ENCODE results near the gene TSC1.

TSC1 gene

DNA sequence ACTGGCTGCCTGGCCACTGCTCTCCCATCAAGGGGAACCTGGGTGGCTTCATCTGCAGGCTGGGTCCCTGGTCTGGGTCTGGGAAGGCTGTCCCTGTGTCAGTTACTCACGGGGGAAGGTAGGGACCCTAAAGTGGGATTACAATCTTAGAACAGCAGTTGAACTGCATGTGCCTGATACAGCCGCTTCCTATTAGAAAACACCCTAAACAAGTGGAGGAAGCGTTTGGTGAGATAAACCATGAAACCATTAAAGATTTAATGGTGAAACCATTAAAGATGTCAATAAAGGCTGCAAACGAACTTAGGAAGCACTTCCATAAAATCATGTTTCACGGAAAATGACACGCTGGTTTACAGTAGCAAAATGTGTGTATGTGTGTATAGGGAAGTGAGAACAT, 31.5 kb upstream of the TSC1 start:
- Histone ChIP-seq H3K27me3 (ENCODE audit: low read length) (no peaks in the 10 kb centered on the region), H3F3A (ENCODE audit: insufficient read depth) (no peaks in the 10 kb centered on the region), H4K20me1 (ENCODE audit: low read depth, low read length) (no peaks in the 10 kb centered on the region), H2AFZ (ENCODE audit: low read depth, low read length, severe bottlenecking) (no peak overlapping the region), H3K4me3 (ENCODE audit: insufficient read depth, low read length, poor library complexity, severe bottlenecking) (no peak overlapping the region), H3K4me2 (ENCODE audit: low read depth, low read length, poor library complexity, severe bottlenecking) (no peak overlapping the region), H3K27ac (ENCODE audit: low read depth, low read length) (no peak overlapping the region), H3K9me2 (replicated peaks; ENCODE audit: insufficient read depth, low read length) (no peaks in the 10 kb centered on the region), H3K79me2 (ENCODE audit: insufficient read depth, low read length) (no peaks in the 10 kb centered on the region), H3K9me3 (ENCODE audit: insufficient read depth, low read length) (no peaks in the 10 kb centered on the region), H3K9ac (ENCODE audit: low read length) (no peak overlapping the region), H3K36me3 (ENCODE audit: low read length) (no peaks in the 10 kb centered on the region)
- no peak for TF ChIP-seq EZH2phosphoT487 (conservative IDR thresholded peaks at IDR 0.05; ENCODE audit: low read length)
- TF ChIP-seq, protein P1, sequence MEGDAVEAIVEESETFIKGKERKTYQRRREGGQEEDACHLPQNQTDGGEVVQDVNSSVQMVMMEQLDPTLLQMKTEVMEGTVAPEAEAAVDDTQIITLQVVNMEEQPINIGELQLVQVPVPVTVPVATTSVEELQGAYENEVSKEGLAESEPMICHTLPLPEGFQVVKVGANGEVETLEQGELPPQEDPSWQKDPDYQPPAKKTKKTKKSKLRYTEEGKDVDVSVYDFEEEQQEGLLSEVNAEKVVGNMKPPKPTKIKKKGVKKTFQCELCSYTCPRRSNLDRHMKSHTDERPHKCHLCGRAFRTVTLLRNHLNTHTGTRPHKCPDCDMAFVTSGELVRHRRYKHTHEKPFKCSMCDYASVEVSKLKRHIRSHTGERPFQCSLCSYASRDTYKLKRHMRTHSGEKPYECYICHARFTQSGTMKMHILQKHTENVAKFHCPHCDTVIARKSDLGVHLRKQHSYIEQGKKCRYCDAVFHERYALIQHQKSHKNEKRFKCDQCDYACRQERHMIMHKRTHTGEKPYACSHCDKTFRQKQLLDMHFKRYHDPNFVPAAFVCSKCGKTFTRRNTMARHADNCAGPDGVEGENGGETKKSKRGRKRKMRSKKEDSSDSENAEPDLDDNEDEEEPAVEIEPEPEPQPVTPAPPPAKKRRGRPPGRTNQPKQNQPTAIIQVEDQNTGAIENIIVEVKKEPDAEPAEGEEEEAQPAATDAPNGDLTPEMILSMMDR (IDR thresholded peaks at IDR 0.05; ENCODE audit: insufficient read depth, low read length, poor library complexity, severe bottlenecking): no peak

DNA sequence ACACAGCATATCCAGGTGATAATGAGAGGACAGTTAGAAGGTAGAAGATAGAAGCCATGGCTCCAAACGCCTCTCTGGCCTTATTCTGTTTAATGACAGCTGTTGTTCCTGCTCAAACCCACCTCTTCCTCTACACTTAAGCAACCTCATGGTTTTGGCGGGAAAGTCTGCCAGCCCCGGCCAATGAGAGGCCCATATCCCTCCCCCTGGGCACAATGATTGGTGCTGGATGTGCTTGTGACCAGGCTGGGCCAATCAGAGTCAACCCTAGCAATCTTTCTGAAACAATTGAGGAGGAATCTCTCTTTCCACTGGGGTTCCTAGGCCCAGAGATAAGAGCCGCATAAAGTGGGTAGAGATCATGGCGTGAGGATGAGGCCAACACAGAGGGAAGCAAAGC, 29.3 kb upstream of the TSC1 start:
- TF ChIP-seq, protein P1 (IDR thresholded peaks at IDR 0.05; ENCODE audit: insufficient read depth, low read length, poor library complexity, severe bottlenecking): no peak
- no peak for TF ChIP-seq EZH2phosphoT487 (conservative IDR thresholded peaks at IDR 0.05; ENCODE audit: low read length)

DNA sequence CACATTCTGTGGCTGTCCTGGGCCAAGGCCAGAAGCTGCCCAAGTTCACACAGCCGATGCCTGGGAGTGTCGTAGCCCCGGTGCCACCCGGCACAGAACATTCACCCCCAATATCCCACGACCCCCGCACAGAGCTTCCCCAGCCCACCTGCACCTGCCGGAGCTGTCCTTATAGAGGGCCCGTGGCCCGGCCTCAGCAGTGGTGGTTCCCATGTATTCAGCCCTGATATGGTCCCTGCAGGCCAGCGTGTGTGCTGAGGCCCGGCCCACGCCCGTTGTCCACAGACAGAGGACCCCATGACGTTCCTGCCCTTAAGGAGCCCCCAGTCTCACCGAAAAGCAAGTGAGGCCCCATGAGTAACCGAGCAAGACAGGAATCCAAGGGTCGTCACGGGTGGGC, 28.8 kb upstream of the TSC1 start:
- Histone ChIP-seq H3K4me3 (ENCODE audit: insufficient read depth, low read length, poor library complexity, severe bottlenecking) (no peak overlapping the region), H3K27ac (ENCODE audit: low read depth, low read length) (no peak overlapping the region), H3K79me2 (ENCODE audit: insufficient read depth, low read length) (no peaks in the 10 kb centered on the region), H3K4me2 (ENCODE audit: low read depth, low read length, poor library complexity, severe bottlenecking) (no peak overlapping the region), H3K36me3 (ENCODE audit: low read length) (no peaks in the 10 kb centered on the region), H3K9ac (ENCODE audit: low read length) (no peak overlapping the region), H3F3A (ENCODE audit: insufficient read depth) (no peaks in the 10 kb centered on the region), H3K9me2 (replicated peaks; ENCODE audit: insufficient read depth, low read length) (no peaks in the 10 kb centered on the region), H3K9me3 (ENCODE audit: insufficient read depth, low read length) (no peaks in the 10 kb centered on the region), H2AFZ (ENCODE audit: low read depth, low read length, severe bottlenecking) (no peak overlapping the region), H3K27me3 (ENCODE audit: low read length) (no peaks in the 10 kb centered on the region), H4K20me1 (ENCODE audit: low read depth, low read length) (no peaks in the 10 kb centered on the region)
- TF ChIP-seq, protein P1 (IDR thresholded peaks at IDR 0.05; ENCODE audit: insufficient read depth, low read length, poor library complexity, severe bottlenecking): no peak
- TF ChIP-seq EZH2phosphoT487 (conservative IDR thresholded peaks at IDR 0.05; ENCODE audit: low read length): no peak

More for the DNA sequence above, 29.3 kb upstream of the TSC1 start:
- Histone ChIP-seq H4K20me1 (ENCODE audit: low read depth, low read length) (no peaks in the 10 kb centered on the region), H3K9ac (ENCODE audit: low read length) (no peak overlapping the region), H3K27me3 (ENCODE audit: low read length) (no peaks in the 10 kb centered on the region), H3K9me3 (ENCODE audit: insufficient read depth, low read length) (no peaks in the 10 kb centered on the region), H3K79me2 (ENCODE audit: insufficient read depth, low read length) (no peaks in the 10 kb centered on the region), H3K9me2 (replicated peaks; ENCODE audit: insufficient read depth, low read length) (no peaks in the 10 kb centered on the region), H3F3A (ENCODE audit: insufficient read depth) (no peaks in the 10 kb centered on the region), H3K36me3 (ENCODE audit: low read length) (no peaks in the 10 kb centered on the region), H2AFZ (ENCODE audit: low read depth, low read length, severe bottlenecking) (no peak overlapping the region), H3K27ac (ENCODE audit: low read depth, low read length) (no peak overlapping the region), H3K4me2 (ENCODE audit: low read depth, low read length, poor library complexity, severe bottlenecking) (no peak overlapping the region), H3K4me3 (ENCODE audit: insufficient read depth, low read length, poor library complexity, severe bottlenecking) (no peak overlapping the region)
